Activated naive CD4-positive, alpha-beta T cell treated with anti-CD3 and anti-CD28 coated beads, Interleukin-2, amount 50 U/mL, for 16 hours (primary cell): Measurements from ENCODE around the gene CHST9.
"Not testable (repeated sequence)": the region's sequence is repeated elsewhere in the genome, so short reads cannot be mapped to it uniquely, and the experiment has no call there.

ENCODE experiments used
- DNase-seq: peaks from one replicate; pipeline ENCODE4 v3.0.0-alpha.2; 2020

Gene CHST9

DNA sequence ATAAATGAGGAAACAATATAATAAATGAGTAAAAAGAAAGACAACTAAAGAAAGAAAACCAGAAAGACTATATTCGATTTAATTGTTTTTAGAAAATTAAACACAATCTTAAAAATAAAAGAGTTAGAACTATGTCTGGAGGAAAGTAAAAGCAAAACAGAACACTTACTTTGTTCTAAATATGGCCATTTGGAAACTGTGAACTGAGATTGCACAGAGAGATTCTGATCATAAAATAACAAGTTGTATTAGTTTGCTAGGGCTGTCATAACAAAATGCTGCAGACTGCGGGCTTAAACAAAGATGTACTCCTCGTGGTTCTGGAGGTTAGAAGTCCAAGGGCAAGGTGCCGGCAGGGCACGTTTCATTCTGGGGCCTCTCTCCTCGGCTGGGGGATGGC, 191.5 kb downstream of the CHST9 start:
- no peak for DNase-seq

DNA sequence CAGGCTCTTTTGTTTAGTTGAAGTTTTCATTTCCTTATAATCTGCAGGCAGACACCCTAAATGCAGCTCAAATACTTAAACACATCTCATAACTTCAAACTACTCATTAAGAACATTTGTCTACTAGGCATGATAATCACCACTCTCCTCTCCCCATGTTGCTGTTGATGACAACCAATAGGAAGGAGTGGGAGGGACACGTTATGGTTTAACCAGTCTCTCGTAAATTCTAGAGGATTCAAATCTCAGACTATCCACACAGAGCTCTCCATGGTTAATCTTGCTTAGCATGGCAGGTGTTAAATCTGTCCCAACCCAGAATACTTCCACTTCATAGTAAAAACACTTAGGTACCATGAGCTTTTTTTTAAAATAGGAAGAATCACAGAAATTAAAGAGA, 192.2 kb downstream of the CHST9 start:
- DNase-seq: no peak

DNA sequence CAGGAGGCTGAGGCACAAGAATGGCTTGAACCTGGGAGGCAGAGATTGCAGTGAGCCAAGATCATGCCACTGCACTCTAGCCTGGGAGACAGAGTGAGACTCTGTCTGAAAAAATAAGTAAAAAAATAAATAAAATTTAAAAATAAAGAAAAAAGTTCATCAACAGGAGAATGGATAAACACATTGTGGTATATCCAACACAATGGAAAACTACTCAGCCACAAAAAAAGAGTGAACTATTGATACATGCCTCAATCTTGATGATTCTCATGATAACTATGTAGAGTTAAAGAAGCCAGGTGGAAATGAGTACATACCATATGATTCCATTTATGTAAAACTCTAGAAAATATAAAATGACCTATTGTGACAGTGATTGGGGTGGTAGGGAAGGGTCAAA, 195.3 kb downstream of the CHST9 start:
- DNase-seq: no peak

DNA sequence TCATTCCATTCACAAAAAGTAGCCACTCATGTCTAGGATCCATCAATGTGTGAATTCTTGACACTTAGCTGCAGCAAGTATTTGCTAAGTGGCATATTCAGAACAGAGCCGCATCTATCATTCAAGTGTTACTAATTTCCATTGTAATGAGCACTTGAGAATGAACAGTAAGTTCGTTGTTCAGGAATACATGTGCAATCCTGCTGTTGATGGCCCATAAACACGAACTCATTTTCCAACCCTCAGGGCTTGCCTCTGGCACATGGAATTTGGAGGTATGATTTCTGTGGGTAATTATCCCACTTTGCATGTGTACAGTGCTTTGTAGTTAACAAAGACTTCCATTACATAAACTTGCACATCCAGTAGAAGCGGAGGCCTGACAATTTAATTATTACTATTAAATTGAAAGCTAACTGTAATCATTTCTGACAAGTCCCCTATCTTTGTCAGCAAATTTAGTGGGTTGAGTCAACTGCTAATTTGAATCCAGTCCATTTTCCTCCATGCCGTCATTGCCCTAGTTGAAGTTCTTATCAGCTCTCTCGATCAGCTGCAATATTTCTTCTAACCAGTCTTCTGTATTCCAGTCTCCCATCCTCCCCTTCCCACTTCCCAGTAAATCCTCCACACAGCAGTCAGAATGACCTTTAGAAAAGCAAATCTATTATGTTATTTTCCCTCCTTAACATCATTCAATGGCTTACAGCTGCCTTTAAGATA, 203.6 kb downstream of the CHST9 start:
- no peak for DNase-seq

DNA sequence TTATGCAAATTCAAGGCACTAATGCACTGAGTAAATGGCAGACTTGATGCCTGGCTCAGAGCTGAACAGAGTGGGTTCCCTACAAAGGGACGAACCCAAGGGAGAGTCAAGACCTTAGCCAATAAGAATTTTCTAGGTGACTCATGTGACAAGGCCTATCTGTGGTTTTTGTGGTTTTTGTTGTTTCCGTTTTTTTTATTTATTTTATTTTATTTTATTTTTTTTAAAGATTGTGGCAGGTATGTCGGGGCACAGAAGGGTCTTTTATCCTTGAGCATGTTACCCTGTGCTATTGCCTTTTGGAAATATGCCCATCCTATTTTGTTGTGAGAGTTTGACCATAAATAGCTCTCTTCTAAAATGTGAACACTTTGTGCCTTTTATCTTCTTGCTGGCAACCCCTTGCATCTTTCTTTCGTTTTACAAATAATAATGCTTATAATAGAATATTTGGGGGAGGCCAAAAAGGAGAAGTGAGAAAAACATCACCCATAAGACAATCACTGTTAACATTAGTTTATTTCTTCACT, 206.2 kb downstream of the CHST9 start:
- no peak for DNase-seq

DNA sequence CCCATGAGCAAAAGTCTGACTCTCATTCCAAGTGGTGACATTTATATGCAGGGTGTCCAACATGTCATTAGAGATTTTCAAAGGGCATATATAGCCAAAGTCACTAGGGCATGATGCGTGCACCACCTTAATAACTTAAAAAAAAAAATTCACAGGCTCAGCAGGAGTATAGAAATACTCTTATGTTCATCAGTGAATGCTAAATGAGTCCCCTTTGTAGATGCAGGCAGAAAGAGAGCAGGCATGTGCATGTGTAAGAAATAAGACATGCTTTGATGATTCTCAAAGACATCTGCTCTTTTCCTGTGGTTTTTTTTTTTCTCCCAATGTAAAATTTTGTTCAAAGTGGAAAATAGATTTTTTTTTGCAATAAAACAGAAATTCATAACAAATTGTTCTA, 207.3 kb downstream of the CHST9 start:
- no peak for DNase-seq

DNA sequence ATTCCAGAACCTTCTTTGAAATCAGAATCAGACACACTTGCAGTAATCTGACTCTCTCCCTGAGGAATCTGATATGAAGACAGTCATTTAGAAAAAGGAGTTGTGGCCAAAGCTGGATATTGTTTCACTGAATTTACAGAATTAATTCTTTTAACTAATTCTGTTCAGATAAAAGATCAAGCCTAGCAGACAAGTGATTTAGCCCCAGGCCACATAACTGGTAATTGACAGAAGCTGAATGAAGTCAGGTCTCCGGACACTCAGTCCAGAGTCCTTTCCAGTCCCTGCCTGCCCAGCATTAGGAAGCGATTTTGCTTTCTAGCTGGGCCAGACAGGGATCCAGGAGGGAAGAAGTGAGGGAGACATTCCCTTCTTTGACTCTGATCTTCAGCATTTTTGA, 208.9 kb downstream of the CHST9 start:
- DNase-seq: no peak

DNA sequence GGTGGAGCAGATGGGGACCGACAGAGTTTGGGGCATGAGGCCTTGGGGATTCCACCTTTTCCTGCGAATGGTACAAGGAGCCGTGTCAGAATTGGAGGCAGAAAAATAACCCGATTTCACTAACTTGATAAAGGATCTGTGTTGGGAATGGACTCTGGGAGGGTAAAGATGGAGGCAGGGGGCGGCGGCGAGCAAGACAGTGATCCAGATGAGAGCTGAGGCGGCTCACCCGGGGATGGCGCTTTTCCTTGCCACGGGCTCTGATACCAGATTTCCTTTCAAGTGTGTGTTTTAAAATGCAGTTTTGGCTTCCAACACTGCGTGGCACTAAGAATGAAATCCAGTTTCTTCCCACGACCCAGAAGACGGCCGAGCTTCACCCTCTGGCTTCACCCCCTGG, 212.6 kb downstream of the CHST9 start:
- not testable (repeated sequence) for DNase-seq

DNA sequence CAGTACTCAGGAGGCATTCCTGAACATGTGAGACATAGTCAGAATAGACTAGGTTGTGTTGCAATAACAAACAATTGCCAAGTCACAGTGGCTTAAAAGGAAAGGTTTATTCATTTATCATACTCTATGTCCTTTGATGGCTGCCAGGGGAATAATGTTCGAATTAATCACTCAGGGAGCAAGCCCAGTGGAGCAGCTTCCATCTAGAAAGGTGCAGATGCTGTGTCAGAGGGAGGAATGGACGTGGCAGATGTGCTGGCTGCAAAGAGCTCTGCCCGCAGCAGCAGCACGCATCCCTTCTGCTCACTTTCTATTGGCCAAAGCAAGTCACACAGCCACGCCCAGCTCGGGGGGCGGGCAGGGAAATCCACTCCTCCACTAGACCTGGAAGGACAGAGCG, 213.7 kb downstream of the CHST9 start:
- no peak for DNase-seq

DNA sequence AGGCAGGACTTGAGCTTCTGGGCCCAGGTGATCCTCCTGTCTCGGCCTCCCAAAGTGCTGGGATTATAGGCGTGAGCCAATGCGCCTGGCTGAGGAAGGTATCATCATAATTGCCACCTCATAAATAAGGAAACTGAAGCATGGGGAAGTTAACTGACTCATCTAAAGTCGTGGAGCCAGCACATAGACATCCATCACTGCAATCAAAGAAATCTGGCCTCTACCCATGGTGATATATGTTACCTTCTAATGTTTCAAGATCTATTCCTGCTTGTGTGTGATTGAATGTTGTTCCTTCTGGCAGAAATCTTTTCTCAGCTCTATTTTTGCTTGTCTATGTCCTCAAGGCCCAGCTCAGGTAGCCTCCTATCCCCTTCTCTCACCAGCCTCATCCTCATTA, 214.5 kb downstream of the CHST9 start:
- no peak for DNase-seq

DNA sequence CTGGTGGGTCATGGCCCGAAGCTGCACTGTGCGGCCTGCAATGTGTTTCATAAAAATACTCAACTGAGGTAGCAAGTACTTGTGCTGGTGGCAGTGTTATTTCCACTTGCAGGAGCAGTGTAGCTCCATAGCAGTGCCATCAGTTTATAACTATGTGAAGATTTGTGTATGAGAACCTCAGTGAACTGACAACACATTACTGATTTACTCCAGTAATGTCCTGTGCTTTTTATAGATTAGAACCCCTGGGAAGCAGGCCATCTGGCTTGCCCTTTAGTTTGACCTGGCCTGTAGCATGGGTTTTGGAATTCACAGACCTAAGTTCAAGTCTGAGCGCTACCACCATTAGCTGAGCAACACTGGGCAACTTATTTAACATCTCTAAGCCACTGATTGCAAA, 219.9 kb downstream of the CHST9 start:
- no peak for DNase-seq

DNA sequence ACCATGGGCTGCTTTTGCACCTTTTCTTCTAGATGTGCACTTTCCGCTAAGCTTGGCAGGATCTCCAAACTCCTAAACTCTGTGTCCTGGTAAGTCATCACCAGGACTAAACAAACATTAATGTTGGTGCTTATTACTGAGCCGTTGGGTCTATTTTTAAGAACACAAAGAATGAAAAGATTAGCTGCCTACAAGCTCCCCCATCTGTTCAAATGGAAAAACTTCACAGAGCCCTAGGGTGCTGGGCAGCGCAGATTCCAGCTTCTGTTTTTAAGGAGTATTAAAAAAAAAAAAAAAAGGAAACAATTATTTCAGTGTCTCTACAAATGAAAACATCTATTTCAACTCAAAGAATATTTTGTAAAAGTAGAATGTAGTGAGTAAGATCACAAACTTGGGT, 221.8 kb downstream of the CHST9 start:
- no peak for DNase-seq

DNA sequence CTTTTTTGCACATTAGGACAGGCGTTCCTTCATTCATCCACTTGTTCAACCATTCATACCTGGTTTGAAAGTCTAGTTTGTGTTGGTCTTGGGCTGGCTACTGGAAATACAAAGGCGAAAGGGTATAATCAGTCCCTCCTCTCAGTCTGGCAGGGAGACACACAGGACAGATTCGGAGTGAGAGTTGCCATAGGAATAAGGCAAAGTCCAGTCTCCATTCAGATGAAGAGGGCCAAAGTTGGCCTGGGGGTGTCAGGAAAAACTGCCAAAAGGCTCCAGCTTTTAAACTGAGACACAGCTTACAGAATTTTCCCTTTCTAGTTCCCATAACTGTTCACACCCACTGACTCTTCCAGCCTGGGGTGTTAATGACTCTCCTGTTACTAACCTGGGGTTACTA, 223.3 kb downstream of the CHST9 start:
- DNase-seq: no peak

DNA sequence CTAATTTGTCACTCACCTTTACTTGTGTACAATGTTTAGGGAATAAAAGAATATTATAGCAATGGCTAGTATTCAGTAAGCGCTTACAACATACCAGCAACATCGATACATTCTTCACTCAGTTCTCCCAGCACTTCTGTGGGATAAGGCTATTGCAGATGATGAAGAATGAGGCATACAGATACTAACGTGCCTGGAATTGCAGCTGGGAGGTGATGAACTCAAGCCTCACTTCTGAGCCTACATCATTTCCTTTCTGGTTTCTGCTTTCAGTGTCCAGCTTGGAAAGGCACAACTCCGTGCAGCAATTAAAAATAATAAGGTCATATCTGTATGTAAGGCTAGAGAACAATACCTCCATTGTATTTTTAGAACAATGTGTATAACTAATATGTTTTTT, 224.2 kb downstream of the CHST9 start:
- no peak for DNase-seq

DNA sequence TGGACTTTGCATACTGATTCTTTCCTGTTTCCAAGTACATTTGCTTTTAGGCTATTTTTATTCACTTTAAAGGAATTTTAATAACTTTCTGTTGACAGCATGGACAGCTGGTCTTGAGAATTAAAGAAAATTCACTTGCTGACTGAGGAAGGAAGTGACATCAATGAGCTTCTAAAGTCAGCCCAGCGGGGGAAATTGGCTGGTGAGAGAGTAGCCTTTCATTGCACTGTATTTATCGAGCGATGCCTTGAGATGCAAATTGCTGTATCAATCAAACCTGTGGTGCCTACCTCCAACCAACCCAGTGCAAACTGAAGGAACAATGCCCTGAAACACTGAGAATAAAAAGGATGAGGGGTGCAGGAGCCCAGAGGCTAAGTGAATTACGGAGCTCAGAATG, 228.2 kb downstream of the CHST9 start:
- DNase-seq: no peak

DNA sequence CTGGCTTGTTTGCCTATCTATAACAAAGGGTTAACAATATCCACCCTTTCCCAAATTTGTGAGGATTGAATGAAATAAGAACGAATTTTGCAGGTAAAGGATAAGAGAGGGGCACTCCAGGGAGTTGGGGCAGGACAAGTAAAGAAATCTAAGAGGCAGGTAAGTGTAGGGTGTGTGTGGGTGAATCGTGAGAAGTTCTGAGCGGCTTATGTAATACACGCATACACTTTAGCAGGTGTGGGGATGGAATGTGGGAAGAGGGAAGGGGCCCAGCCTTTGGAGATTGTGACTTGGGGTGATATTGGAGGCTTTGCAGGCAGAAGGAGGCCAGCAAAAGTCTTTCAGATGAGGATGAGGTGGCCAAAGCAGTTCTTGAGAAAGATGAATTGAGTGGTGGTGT, 236.4 kb downstream of the CHST9 start:
- DNase-seq: no peak

DNA sequence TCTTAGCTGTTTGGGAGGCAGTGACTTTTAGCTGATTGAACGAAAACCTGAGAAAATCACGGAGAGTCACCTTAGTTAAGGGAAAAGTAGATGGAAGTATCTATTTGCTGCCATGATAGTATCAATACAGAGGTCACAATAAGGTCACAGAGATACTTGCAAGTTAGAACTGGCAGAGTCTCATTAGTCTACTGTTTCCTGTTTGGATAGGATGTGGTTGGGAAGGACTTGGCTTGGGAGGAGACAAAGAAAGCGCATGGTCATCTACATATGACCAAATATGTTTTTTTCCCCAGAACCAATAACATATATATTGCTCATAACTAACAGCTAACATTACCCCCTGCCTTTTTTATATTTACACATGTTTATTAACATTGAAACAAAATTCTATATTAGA, 241.2 kb downstream of the CHST9 start:
- no peak for DNase-seq

DNA sequence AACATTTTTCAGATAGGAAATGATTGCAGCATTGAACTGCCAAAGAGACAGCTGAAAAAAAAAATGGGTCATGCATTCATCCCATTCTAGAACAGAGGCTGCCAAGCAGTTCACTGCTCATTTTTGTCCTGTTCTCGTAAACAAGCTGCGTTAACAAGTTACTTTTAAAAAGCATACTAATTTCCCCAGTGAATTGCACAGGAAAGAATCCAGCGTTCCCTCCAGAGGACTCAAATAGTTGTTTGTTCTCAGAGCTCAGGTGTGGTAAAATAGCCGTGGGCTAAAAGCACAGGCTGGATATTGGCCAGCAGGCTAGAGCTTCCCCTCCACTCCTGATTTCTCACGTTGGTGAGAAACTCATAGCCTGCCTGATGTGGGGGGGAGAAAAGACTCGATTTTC, 243.5 kb downstream of the CHST9 start:
- no peak for DNase-seq

DNA sequence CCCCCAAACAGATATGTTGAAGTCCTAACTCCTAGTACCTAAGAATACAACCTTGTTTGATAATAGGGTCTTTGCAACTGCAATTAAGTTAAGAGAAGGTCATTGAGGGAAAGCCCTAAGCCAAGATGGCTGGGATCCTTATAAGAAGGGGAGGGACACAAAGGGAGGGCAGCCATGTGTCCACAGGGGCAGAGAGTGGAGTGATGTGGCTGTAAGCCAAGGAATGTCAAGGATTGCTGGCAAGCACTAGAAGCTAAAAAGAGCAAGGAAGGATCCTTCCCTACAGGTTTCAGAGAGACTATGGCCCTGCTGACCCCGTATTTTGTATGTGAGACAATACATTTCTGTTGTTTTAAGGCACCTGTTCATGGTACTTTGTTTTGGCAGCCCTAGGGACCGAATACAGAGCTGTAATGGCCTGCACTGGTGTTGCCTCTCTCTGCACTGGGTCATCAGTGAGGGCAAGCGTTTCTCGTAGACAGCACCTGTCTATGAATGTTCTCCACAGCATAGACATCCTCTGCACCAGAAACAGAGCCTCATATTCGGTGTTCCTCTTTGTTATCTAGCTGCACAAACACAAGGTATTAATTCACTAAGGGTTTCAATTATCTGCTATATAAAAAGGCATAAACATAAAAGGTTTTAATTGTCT, 244.2 kb downstream of the CHST9 start:
- DNase-seq: no peak

DNA sequence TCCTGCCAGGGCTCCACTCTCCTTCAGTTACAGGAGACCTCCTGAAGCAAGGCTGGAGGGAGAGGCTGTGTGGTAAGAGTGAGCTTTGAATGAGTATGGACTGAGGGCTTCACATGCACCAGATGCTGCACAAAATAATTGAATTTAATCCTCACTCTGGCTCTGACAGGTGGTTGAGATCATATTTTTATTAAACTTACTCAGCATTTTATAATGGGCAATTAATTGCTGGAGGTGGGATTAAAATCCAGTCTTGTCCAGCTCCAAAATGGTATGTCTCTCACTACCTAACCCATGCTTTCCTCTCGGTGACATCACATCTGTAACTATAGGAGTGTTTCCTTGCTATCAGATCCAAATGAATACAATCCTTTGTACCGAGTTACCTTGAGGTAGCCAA, 253.4 kb downstream of the CHST9 start:
- DNase-seq: no peak

DNA sequence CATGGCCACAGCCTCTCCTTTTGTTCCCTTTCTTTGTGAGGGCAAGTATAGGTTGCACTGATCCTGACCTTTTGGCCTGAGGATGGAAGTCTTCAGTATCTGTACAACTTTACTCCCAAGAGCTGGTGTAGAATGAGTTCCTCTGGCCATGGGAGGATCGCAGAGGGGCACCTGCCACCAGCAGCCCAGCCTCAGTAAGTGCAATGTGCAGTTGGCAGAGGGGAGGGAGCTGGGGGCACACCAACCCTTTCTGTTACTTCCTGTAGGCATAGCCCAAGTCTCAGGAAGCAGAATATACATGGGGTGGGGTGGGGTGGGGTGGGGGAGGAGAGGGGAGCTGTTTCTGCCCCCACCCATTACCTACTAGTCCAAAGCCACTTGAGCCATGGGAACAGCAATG, 254.5 kb downstream of the CHST9 start:
- DNase-seq: no peak

DNA sequence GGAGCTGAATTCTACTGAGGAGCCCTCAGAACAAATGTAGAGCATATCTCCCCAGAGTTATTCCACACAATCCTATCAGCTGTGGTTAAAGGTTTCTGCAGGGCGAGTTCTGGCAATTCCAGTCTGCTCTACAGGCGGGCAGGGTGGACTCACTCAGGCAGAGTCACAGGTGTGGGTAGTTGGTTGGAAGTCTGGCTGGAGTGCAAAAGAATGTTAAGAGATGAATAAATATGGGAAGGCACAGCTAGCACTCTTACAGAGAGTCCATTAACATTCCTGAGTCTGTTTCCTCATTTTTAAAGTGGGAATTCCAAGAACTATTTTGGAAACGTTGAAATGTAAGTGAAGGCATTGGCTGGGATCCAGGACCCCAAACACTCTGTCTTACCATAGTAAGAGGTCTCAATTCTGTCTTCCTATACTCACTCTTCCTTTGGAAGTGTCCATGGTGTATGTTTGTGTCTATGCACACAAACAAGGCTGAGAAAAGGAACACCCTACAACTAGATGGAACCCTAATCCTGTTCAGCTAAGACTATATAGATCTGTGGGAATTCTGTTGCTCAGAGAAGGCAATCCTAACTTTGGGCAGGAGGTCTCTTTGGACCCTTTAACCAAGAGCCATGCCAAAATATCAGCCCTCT, 256.3 kb downstream of the CHST9 start:
- no peak for DNase-seq

DNA sequence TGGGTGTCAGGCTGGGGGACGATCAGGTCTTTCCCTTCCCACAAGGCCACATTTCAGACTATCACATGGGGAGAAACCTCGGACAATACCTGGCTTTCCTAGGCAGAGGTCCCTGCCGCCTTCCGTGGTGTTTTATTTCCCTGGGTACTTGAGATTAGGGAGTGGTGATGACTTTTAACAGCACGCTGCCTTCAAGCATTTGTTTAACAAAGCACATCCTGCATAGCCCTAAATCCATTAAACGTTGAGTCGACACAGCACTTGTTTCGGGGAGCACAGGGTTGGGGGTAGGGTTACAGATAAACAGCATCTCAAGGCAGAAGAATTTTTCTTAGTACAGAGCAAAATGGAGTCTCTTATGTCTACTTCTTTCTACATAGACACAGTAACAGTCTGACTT, 257.3 kb downstream of the CHST9 start:
- DNase-seq: not testable (repeated sequence)

DNA sequence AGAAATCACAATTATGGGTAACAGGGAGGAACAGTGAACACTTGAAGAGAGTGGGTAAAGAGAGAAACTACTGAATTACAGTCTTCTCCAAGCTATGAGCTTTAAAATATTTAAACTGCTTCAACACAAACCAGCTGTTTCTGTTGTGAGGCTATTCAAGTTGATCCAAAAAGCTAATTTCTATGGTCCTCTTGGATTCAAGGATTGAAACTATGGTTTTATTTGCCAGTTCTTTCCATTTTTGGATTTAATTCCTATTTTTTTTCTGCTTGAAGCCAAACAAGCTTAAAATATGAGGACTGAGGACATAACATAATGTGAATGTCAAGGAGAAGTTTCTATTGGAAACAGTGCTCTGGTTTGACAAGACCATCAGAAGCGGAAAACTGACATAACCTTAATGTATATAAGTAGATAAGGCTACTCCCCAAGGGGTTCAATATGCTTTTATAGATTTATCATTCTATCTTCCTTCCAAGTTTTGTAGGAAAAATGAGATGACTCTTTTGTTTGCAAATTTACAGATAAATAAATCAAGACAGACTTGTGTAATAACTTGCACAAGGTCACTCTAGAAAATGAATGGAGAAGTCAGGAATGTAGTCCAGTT, 258.9 kb downstream of the CHST9 start:
- no peak for DNase-seq
